ENCODE results near the gene LANCL2.

The LANCL2 gene

DNA sequence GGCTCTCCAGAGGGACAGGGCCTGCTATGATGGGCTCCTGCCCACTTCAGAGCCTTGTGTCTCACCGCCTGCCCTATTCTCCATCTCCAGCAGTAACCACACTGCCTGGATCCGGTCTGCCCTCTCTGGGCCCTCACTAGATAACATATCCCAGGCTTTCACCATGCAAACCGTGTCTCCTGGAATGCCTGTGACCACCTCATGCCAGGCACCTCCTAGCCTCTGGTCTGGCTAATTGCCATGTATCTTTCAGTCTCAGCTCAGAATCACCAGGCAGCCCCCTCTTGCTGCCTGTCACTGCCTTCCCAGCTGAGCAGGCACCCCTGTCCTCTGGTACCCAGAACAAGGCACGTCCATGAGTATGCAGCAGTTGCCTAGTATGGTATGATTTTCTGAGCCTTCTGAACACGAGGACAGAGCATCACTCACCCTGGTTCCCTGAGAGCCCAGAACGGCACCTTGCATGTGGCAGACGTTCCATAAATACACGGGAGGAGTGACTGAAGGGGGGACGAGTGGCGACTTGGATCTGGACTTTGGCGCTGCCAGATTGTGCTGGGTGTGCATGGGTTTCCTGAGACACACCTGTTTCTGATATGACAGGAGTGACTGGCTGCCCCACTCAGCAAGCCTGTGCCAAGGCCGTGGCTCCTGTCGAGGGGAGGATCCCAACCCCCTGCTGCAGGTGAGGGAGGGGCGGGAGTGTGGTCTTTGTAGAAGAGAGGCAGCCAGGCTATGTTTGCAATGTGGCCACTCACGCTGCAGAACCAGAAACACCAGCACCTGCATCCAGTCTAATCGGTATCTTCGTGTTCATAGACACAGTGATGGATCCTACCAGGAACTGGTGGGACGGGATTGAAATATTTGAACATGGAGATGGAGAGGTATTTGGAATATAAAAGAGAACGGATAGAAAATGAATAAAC is 112.0 kb downstream of the LANCL2 start:
- in situ Hi-C loops (cut with MboI; ENCODE audit: low pct_unique_long_range_greater_than_20kb, low sequenced_read_pairs): no loop called here
- DNase-seq: no peak

DNA sequence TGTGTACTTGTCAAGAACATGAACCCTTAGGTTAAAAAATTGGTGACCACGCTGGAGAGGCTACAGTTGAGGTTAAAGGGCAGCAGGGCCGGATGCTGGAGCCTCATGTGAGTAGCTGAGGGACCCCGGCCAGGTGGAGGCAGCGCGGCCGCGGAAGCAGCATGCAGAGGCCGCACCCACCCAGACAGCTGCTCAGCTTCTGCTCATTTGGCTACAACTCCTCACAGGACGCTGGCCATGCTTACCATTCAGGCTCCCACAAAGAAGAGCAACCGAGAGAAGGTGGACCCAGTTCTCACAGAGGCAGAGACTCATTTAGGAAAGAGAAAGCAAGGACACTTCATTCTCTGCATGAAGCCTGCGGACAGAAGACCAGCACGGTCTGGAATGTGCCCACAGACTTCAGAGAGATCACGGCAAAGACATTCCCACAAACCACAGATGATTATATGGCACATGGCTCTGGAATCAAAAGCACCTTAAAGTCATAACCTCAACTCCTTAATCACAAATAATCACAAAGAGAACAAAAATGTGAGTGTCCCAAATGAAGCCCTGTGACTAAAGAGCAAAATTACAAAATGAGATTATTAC is 112.7 kb downstream of the LANCL2 start:
- no peak for DNase-seq
- in situ Hi-C loops (cut with MboI; ENCODE audit: low pct_unique_long_range_greater_than_20kb, low sequenced_read_pairs): no loop called here

DNA sequence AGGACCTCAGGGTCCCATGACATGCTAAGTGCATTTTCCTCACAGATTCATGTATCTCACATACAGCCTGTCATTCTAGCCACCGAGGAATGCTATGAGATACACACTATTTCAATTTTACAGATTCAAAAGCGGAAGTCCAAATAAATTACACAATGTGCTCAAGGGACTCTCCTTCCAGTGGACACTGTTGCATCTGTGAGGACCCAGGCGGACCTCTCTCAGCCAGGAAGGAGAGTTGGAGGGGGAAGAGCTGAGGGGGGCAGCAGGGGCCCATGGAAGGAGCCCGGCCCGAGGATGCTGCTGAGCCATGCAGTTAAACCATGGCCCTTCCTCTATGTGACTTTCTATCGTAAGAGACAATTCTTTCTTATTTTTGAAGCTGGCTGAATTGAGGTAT is 113.6 kb downstream of the LANCL2 start:
- in situ Hi-C loops (cut with MboI; ENCODE audit: low pct_unique_long_range_greater_than_20kb, low sequenced_read_pairs): no loop called here
- DNase-seq: no peak

DNA sequence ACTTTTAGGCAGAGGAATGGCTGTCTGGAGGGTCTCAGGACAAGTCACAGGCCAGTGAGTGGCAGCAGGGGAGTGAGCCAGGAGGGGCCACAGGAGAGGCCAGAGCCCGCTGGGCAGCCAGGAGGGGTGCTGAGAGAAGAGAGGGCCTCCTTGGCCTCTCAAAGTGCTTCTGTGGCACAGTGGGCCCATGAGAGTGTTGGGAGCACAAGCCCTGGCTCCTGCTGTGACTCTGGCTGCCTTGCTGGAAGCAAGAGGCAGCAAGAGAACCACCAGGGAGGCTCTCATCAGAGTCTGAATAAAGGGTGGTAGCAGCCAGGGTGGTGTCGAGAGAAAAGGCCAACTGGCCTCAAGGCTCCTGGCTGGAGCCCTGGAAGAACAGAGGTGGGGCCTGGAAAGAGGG is 116.0 kb downstream of the LANCL2 start:
- no peak for DNase-seq
- in situ Hi-C loops (cut with MboI; ENCODE audit: low pct_unique_long_range_greater_than_20kb, low sequenced_read_pairs): no loop called here

DNA sequence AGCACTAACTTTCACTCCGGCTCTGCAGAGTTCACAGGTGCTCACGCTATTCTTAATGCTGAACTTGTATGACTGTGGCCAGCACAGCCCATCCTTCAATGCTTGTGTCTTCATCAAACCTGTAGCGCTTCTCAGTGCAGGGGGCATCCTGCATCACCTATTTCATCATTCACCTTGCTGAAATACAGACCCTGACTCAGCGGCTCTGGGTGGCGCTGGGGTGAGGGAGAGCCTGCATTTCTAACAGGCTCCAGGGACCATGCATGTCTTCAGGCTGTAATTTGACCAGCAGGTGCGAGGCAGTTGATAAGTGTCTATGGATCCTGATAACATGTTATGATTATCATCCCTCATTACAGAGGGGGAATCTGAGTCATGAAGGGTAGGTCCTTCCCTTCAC is 117.9 kb downstream of the LANCL2 start:
- DNase-seq: no peak
- in situ Hi-C loops (cut with MboI; ENCODE audit: low pct_unique_long_range_greater_than_20kb, low sequenced_read_pairs): no loop called here

Data from KBM-7 (cell line).